Erythroblast (primary cell): ENCODE data around the gene FAM43A.

Experiments used
- GATA1 ChIP-seq: IDR thresholded peaks from 2 replicates; pipeline ENCODE4 v1.6.1; 2011; ENCODE audit warnings: low read depth, mild to moderate bottlenecking, control low read depth, low read length, moderate library complexity
- POLR2A ChIP-seq: IDR thresholded peaks from 2 replicates; pipeline ENCODE4 v1.6.1; 2011; ENCODE audit warnings: mild to moderate bottlenecking, low read length

DNA sequence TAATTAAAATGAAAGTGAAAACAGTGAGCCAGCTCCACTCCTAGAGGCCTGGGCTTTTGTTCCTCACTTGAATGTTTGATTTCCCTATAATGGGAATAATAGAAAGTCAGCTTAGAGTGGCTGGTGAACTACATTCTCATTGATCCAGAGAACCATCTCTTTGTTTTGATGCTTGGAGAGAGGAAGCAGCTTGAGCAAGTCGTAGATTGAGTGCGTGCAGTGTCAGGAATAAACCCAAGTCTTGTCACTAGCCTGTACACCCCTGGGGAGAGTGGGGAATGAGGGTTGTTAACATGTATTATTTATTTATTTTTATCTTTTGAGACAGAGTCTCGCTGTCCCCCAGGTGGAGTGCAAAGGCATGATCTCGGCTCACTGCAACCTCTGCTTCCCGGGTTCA, 12.8 kb upstream of the FAM43A start:
- TF ChIP-seq POLR2A: no peak
- TF ChIP-seq GATA1: no peak
